Measurements from ENCODE around the gene PCA3. TPM values are rescaled to one million over a fixed set of nuclear protein-coding genes. Genes with fewer than 3 reads are reported as not detected.

Gene PCA3
- total RNA-seq, 1 experiment from 2014 or later = not detected

GRCh38 chr9:76737154-76737902 is 26.9 kb upstream of the PCA3 start:
- ChIA-PET CTCF (no interaction called here), RAD21 (ENCODE audit: low non-redundant PET in 1 of 2, low total read pairs in 2 of 2, uncharacterized antibody in 2 of 2, unreplicated experiment in 2 of 2) (no interaction called here), POLR2A (no interaction called here)
- Histone ChIP-seq H4K20me1 (ENCODE audit: insufficient read depth) (no peaks in the 10 kb centered on the region), H3K27ac (ENCODE audit: low read depth, low read length) (no peak overlapping the region), H3K9me2 (ENCODE audit: insufficient read depth) (no peaks in the 10 kb centered on the region), H3K36me3 (ENCODE audit: control insufficient read depth in 1 of 2, insufficient read depth in 2 of 2, low read length in 2 of 2) (no peaks in the 10 kb centered on the region), H3K4me2 (ENCODE audit: low read length) (no peak overlapping the region), H3K9ac (ENCODE audit: low read length) (no peak overlapping the region), H3K4me3 (replicated peaks in 1 of 2; ENCODE audit: low read depth in 1 of 2, low read length in 2 of 2) (no peak overlapping the region), H3K9me3 (ENCODE audit: control insufficient read depth in 1 of 2, insufficient read depth in 1 of 2, low read depth in 1 of 2, low read length in 2 of 2) (no peaks in the 10 kb centered on the region), H3K4me1 (ENCODE audit: control insufficient read depth in 1 of 2, insufficient read depth in 2 of 2, low read length in 2 of 2) (no peaks in the 10 kb centered on the region), H3K79me2 (ENCODE audit: insufficient read depth, low read length) (no peaks in the 10 kb centered on the region), H3K27me3 (ENCODE audit: insufficient read depth, low read length) (peaks cover 16% of the 10 kb centered on the region; the same call in 1 of the 2 replicates), H2AFZ (ENCODE audit: low read depth, low read length, poor library complexity, severe bottlenecking) (no peak overlapping the region)
- DNase-seq (ENCODE audit: low read depth, low spot score) = no peak
- intact Hi-C loops (cut with micrococcal nuclease) = no loop called here
- no peak for TF ChIP-seq EZH2phosphoT487 (IDR thresholded peaks at IDR 0.05; ENCODE audit: borderline replicate concordance)
- no peak for TF ChIP-seq POLR2AphosphoS5 (IDR thresholded peaks at IDR 0.05; ENCODE audit: low read depth, low read length)
- TF ChIP-seq FOSL1 (IDR thresholded peaks at IDR 0.05; ENCODE audit: low read depth) = no peak
- no peak for TF ChIP-seq CEBPB (IDR thresholded peaks at IDR 0.05; ENCODE audit: low read depth)
- TF ChIP-seq ZBTB33 (IDR thresholded peaks at IDR 0.05; ENCODE audit: extremely low read depth, insufficient replicate concordance, low read length) = no peak
- no peak for TF ChIP-seq YY1 (IDR thresholded peaks at IDR 0.05; ENCODE audit: extremely low read depth, insufficient replicate concordance, low read depth, low read length)
- no peak for TF ChIP-seq CTCF (IDR thresholded peaks at IDR 0.05 in 2 of 3, conservative IDR thresholded peaks at IDR 0.05 in 1 of 3; ENCODE audit: borderline replicate concordance in 1 of 3, insufficient read depth in 1 of 3, low read depth in 2 of 3, low read length in 2 of 3)
- no peak for TF ChIP-seq JUND (IDR thresholded peaks at IDR 0.05)
- no TSS peak for BruUV-seq (replicated peaks)
- no peak for ATAC-seq
